SK-N-SH treated with all-trans-retinoic acid at 6 μM for 48 hours (cell line): Measurements from ENCODE around the gene TLE6.

Experiments used
- ATAC-seq: fragments of 200-7000 bp; cut with Tn5 transposase; 3 replicates; pipeline ENCODE4 v1.9.1; 2020; ENCODE audit warnings: mild to moderate bottlenecking, moderate library complexity
- ARNTL ChIP-seq: fragments of 450-650 bp; formaldehyde crosslinking; IDR thresholded peaks from 2 replicates; pipeline ENCODE4 v1.5.0; 2020; ENCODE audit warnings: low read depth, mild to moderate bottlenecking, moderate library complexity, borderline replicate concordance
- BACH2 ChIP-seq: fragments of 250-450 bp; sonication (Bioruptor Pico); IDR thresholded peaks from 2 replicates; pipeline ENCODE4 v1.9.0; 2021; ENCODE audit warnings: mild to moderate bottlenecking, borderline replicate concordance
- CREB5 ChIP-seq: fragments of 250-450 bp; sonication (Bioruptor Pico); IDR thresholded peaks from 2 replicates; pipeline ENCODE4 v1.5.1; 2020; ENCODE audit warnings: low read depth, mild to moderate bottlenecking, moderate library complexity
- CSDC2 ChIP-seq: fragments of 250-450 bp; sonication (Bioruptor Pico); IDR thresholded peaks from 2 replicates; pipeline ENCODE4 v1.5.0; 2020; ENCODE audit warnings: mild to moderate bottlenecking, moderate library complexity
- CSRNP3 ChIP-seq: fragments of 250-450 bp; sonication (Bioruptor Pico); IDR thresholded peaks from 2 replicates; pipeline ENCODE4 v1.5.1; 2021; ENCODE audit warnings: mild to moderate bottlenecking, moderate library complexity
- ESRRG ChIP-seq: fragments of 250-450 bp; sonication (Bioruptor Pico); IDR thresholded peaks from 2 replicates; pipeline ENCODE4 v1.6.1; 2021; ENCODE audit warnings: mild to moderate bottlenecking
- GLIS3 ChIP-seq: fragments of 250-450 bp; sonication (Bioruptor Pico); IDR thresholded peaks from 2 replicates; pipeline ENCODE4 v1.5.0; 2020; ENCODE audit warnings: mild to moderate bottlenecking, moderate library complexity
- OSR1 ChIP-seq: fragments of 250-450 bp; sonication (Bioruptor Pico); IDR thresholded peaks from 2 replicates; pipeline ENCODE4 v1.8.0; 2022; ENCODE audit warnings: moderate library complexity, mild to moderate bottlenecking, inconsistent platforms
- PATZ1 ChIP-seq: fragments of 250-450 bp; sonication (Bioruptor Pico); IDR thresholded peaks from 2 replicates; pipeline ENCODE4 v1.8.0; 2020; ENCODE audit warnings: mild to moderate bottlenecking, moderate library complexity, borderline replicate concordance
- POU6F1 ChIP-seq: fragments of 250-450 bp; sonication (Bioruptor Pico); IDR thresholded peaks from 2 replicates; pipeline ENCODE4 v1.8.0; 2021; ENCODE audit warnings: low read depth, mild to moderate bottlenecking, moderate library complexity, borderline replicate concordance
- PPARA ChIP-seq: fragments of 250-450 bp; sonication (Bioruptor Pico); IDR thresholded peaks from 2 replicates; pipeline ENCODE4 v1.5.0; 2020; ENCODE audit warnings: mild to moderate bottlenecking, borderline replicate concordance
- RARB ChIP-seq: fragments of 250-450 bp; sonication (Bioruptor Pico); IDR thresholded peaks from 2 replicates; pipeline ENCODE4 v1.8.0; 2021; ENCODE audit warnings: mild to moderate bottlenecking, moderate library complexity
- SNAI2 ChIP-seq: fragments of 250-450 bp; sonication (Bioruptor Pico); IDR thresholded peaks from 2 replicates; pipeline ENCODE4 v1.5.0; 2020; ENCODE audit warnings: mild to moderate bottlenecking, moderate library complexity
- TCF4 ChIP-seq: fragments of 250-450 bp; sonication (Bioruptor Pico); IDR thresholded peaks from 2 replicates; pipeline ENCODE4 v1.8.0; 2021; ENCODE audit warnings: mild to moderate bottlenecking, moderate library complexity, borderline replicate concordance
- TOX ChIP-seq: fragments of 250-450 bp; sonication (Bioruptor Pico); IDR thresholded peaks from 2 replicates; pipeline ENCODE4 v1.8.0; 2021; ENCODE audit warnings: mild to moderate bottlenecking, moderate library complexity, borderline replicate concordance
- ZFP3 ChIP-seq: fragments of 250-450 bp; sonication (Bioruptor Pico); IDR thresholded peaks from 2 replicates; pipeline ENCODE4 v1.5.0; 2020; ENCODE audit warnings: mild to moderate bottlenecking, moderate library complexity
- ZFP30 ChIP-seq: fragments of 450-650 bp; formaldehyde crosslinking; IDR thresholded peaks from 2 replicates; pipeline ENCODE4 v1.5.0; 2022; ENCODE audit warnings: mild to moderate bottlenecking, moderate library complexity
- ZNF565 ChIP-seq: fragments of 450-650 bp; formaldehyde crosslinking; conservative IDR thresholded peaks from 2 replicates; pipeline ENCODE4 v1.5.0; 2020; ENCODE audit warnings: low read depth, mild to moderate bottlenecking, moderate library complexity
- ZNF70 ChIP-seq: fragments of 450-650 bp; formaldehyde crosslinking; IDR thresholded peaks from 2 replicates; pipeline ENCODE4 v1.5.0; 2020; ENCODE audit warnings: mild to moderate bottlenecking, moderate library complexity
- ZNF8 ChIP-seq: fragments of 450-650 bp; formaldehyde crosslinking; IDR thresholded peaks from 2 replicates; pipeline ENCODE4 v1.5.0; 2020; ENCODE audit warnings: mild to moderate bottlenecking, moderate library complexity

The TLE6 gene

GRCh38 chr19:3012621-3013262, 35.4 kb downstream of the TLE6 start:
- no peak for ATAC-seq
- TF ChIP-seq ESRRG: no peak
- TF ChIP-seq ZNF8 (CRISPR knock-in tag): no peak
- no peak for TF ChIP-seq CREB5 (CRISPR knock-in tag)
- no peak for TF ChIP-seq CSRNP3 (CRISPR knock-in tag)
- TF ChIP-seq GLIS3 (CRISPR knock-in tag): no peak
- TF ChIP-seq PPARA (CRISPR knock-in tag): no peak
- TF ChIP-seq ZNF70 (CRISPR knock-in tag): no peak
- no peak for TF ChIP-seq TOX
- no peak for TF ChIP-seq ZFP30 (CRISPR knock-in tag)
- TF ChIP-seq RARB (CRISPR knock-in tag): no peak
- TF ChIP-seq OSR1 (CRISPR knock-in tag): no peak
- TF ChIP-seq ZNF565: no peak
- no peak for TF ChIP-seq ZFP3 (CRISPR knock-in tag)
- TF ChIP-seq CSDC2 (CRISPR knock-in tag): no peak
- TF ChIP-seq ARNTL (CRISPR knock-in tag): no peak

GRCh38 chr19:3013263-3013725, 35.9 kb downstream of the TLE6 start:
- no peak for ATAC-seq
- no peak for TF ChIP-seq ZNF70 (CRISPR knock-in tag)
- no peak for TF ChIP-seq SNAI2 (CRISPR knock-in tag)
- TF ChIP-seq CSDC2 (CRISPR knock-in tag): no peak
- TF ChIP-seq CREB5 (CRISPR knock-in tag): no peak
- TF ChIP-seq PATZ1 (CRISPR knock-in tag): no peak
- TF ChIP-seq CSRNP3 (CRISPR knock-in tag): no peak
- TF ChIP-seq POU6F1 (CRISPR knock-in tag): no peak
- TF ChIP-seq ZNF565: no peak
- no peak for TF ChIP-seq GLIS3 (CRISPR knock-in tag)
- no peak for TF ChIP-seq ZFP3 (CRISPR knock-in tag)
- TF ChIP-seq BACH2: no peak
- TF ChIP-seq OSR1 (CRISPR knock-in tag): no peak
- no peak for TF ChIP-seq TOX

GRCh38 chr19:3014135-3014534, 36.8 kb downstream of the TLE6 start:
- no peak for ATAC-seq
- TF ChIP-seq CREB5 (CRISPR knock-in tag) (no peak), ZFP3 (CRISPR knock-in tag) (no peak), PATZ1 (CRISPR knock-in tag) (no peak), TCF4 (CRISPR knock-in tag) (no peak), ZNF8 (CRISPR knock-in tag) (no peak), TOX (no peak), OSR1 (CRISPR knock-in tag) (no peak), ZNF70 (CRISPR knock-in tag) (no peak)
